A673 (cell line): ENCODE measurements around the gene TANC1.

ENCODE experiments used
- EZH2 ChIP-seq: fragments of 200-600 bp; sonication (generic); IDR thresholded peaks from 2 replicates; pipeline ENCODE4 v1.6.1; 2017; ENCODE audit warnings: borderline replicate concordance, low read depth, mild to moderate bottlenecking, mixed read lengths, antibody characterized with exemption, low read length; ENCODE audit not compliant: poor library complexity, severe bottlenecking
- TF ChIP-seq, protein P1 (sequence below): fragments of 300-800, 200-600 bp; sonication (generic); conservative IDR thresholded peaks from 2 replicates; pipeline ENCODE4 v1.5.1; 2017; ENCODE audit warnings: low read depth, mild to moderate bottlenecking, antibody characterized with exemption, low read length, moderate library complexity, mixed read lengths

GRCh38 chr2:158970241-158970751 lies 1.9 kb downstream of the TANC1 start:
- TF ChIP-seq, protein P1, sequence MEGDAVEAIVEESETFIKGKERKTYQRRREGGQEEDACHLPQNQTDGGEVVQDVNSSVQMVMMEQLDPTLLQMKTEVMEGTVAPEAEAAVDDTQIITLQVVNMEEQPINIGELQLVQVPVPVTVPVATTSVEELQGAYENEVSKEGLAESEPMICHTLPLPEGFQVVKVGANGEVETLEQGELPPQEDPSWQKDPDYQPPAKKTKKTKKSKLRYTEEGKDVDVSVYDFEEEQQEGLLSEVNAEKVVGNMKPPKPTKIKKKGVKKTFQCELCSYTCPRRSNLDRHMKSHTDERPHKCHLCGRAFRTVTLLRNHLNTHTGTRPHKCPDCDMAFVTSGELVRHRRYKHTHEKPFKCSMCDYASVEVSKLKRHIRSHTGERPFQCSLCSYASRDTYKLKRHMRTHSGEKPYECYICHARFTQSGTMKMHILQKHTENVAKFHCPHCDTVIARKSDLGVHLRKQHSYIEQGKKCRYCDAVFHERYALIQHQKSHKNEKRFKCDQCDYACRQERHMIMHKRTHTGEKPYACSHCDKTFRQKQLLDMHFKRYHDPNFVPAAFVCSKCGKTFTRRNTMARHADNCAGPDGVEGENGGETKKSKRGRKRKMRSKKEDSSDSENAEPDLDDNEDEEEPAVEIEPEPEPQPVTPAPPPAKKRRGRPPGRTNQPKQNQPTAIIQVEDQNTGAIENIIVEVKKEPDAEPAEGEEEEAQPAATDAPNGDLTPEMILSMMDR: no peak
- TF ChIP-seq EZH2: no peak
